Activated naive CD8-positive, alpha-beta T cell (primary cell): ENCODE measurements around the gene PRSS50.

Source experiments
- H3K27ac Mint-ChIP-seq: one replicate; pipeline ENCODE4 v1.8.0; 2021; ENCODE audit warnings: mixed read lengths
- H3K27me3 Mint-ChIP-seq: one replicate; pipeline ENCODE4 v1.8.0; 2021; ENCODE audit warnings: mixed read lengths
- H3K36me3 Mint-ChIP-seq: one replicate; pipeline ENCODE4 v1.8.0; 2021; ENCODE audit warnings: mixed read lengths
- H3K4me1 Mint-ChIP-seq: one replicate; pipeline ENCODE4 v1.8.0; 2021; ENCODE audit warnings: low read depth, mixed read lengths
- H3K4me3 Mint-ChIP-seq: one replicate; pipeline ENCODE4 v1.8.0; 2021; ENCODE audit warnings: mild to moderate bottlenecking, mixed read lengths
- H3K9me3 Mint-ChIP-seq: one replicate; pipeline ENCODE4 v1.8.0; 2021; ENCODE audit warnings: low read depth, mixed read lengths

PRSS50 gene

DNA sequence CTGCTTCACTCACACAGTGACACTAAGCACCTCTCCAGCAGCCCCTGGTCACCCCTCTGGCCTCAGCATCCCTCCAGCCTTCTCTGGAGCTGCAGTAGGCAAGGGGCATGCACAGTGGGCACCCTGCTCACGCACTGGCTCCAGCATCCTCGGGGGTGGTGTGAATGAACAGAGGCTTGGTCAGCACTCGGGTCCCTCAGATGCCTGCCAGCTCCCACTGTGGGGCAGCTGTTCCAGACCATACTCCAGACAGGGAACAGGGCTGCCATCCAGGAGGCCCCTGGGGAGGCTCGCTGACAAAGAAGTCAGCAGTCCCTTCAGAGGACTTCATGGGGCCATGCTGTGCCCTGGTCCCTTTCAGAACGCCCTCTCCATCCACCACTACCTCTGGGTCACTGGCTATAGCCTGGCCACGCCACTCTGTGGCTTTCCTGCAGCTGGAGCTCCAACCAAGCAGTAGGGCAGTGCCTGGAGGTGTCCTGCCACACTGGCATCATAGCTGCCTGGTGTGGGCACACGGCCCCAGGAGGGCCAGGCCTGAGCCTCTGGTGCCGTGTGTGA, 50.5 kb downstream of the PRSS50 start:
- H3K27me3 Mint-ChIP-seq = no peaks in the 10 kb centered on the region
- H3K4me1 Mint-ChIP-seq = no peaks in the 10 kb centered on the region
- H3K36me3 Mint-ChIP-seq = no peaks in the 10 kb centered on the region
- H3K9me3 Mint-ChIP-seq = no peaks in the 10 kb centered on the region
- no peak overlapping the region for H3K27ac Mint-ChIP-seq
- no peak overlapping the region for H3K4me3 Mint-ChIP-seq

GRCh38 chr3:46666453-46666845, 51.2 kb downstream of the PRSS50 start:
- Mint-ChIP-seq H3K27me3 (no peaks in the 10 kb centered on the region), H3K9me3 (no peaks in the 10 kb centered on the region), H3K4me1 (no peaks in the 10 kb centered on the region), H3K36me3 (no peaks in the 10 kb centered on the region), H3K4me3 (no peak overlapping the region), H3K27ac (no peak overlapping the region)

DNA sequence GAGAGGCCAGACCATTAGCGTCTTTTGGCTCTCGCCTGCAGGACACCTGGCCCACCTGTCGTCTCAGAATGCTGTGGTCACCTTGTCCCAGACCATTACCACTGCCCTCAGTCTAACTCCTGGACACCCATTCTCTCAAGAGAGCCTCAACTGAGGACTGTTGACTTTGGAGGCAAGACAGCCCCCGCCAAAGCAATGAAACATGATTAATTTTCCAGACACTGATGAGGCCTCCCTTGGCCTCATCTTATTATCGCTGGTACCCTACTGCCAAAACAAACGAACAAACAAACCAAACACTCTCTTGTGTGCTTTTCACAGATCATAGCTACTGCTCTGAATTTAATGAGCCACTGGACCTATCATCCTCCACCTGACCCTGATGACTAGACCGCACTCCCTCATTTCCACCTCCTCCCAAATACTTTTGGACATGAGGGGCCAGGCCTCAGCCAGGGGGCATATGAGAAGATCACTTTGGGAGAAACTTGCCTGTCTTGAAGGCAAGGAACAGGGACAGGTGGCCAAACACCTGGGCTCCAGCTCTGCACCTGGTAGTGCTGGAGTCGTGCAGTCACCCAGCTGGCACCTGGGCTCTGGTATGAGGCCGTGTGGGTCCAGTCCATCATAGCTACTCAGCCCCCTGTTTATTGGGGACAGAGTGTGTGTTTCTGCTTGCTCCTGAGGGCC, 51.8 kb downstream of the PRSS50 start:
- H3K27me3 Mint-ChIP-seq = no peaks in the 10 kb centered on the region
- no peaks in the 10 kb centered on the region for H3K9me3 Mint-ChIP-seq
- no peaks in the 10 kb centered on the region for H3K36me3 Mint-ChIP-seq
- H3K4me1 Mint-ChIP-seq = no peaks in the 10 kb centered on the region
- no peak overlapping the region for H3K4me3 Mint-ChIP-seq
- H3K27ac Mint-ChIP-seq = no peak overlapping the region

DNA sequence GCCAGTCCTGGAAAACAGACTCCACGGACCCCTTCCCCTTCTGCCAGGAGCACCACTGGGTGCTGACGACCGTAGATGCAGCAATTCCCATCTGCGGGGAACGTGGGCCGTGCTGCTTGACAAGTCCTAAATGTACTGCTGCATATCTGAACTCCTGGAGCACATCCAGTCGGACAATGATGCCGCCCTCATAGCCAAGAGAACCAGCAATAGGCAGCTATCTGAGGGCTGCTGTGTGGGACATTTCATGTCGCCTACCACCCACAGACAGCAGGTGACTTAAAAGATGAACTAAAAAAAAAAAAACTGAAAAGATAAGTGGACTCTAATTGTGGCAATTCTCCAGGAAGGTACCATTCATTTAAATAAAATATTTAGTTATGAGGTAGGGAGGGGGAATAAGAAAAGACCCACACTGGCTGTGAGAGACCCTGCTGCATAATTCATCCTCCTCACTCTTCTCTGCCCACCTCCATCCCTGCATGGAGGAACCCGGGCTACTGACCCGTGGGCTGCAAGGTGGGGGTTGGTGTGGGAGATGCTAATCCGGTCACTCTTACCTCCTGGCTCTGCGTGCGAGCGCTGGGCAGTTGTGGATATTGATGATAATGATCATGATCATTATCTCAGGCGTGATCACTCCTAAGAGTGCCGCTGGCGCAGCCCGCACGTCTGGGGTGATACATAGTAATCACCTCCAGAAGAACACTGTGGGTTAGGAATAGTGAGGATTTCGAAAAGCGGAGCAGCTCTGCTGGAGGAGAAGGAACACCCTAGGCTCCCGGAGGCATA, 52.5 kb downstream of the PRSS50 start:
- Mint-ChIP-seq H3K27ac (no peak overlapping the region), H3K4me1 (no peaks in the 10 kb centered on the region), H3K27me3 (no peaks in the 10 kb centered on the region), H3K9me3 (no peaks in the 10 kb centered on the region), H3K36me3 (no peaks in the 10 kb centered on the region), H3K4me3 (no peak overlapping the region)

DNA sequence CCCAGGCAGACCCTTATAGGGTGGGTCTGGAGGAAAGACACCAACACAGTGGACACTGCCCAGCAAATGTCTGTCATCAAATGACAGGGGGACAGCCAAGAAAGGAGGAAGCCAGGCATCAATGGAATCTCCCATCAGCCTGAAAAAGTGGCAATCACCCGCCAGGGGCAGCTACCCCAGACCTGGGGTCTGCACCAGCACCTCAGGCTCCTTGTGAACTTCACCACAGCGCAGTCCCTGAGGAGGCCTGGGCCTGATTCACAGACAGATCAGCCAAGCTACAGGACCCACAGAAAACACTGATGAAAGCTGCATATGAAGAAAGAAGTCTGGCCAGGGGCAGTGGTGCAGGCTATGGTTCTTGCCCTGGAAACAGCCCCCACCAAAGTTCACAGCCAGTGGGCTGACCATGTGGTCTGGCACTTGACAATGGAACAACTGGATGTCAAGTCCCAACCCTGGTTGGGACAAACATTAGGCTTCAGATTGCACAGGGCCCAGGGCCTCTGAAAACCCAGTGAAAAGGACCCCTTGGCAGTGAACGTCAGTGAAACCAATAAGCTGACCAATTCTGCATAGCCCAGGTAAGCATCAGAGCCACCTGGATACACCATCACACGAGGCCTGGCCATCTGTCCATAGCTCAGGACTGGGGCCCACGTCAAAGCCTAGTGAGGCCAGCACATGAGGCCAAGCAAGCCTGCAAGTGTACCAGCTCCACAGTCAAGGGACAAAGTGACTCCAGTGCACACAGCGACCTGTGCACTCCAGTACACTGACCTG, 53.3 kb downstream of the PRSS50 start:
- H3K4me1 Mint-ChIP-seq = no peaks in the 10 kb centered on the region
- H3K27me3 Mint-ChIP-seq = no peaks in the 10 kb centered on the region
- no peak overlapping the region for H3K27ac Mint-ChIP-seq
- no peak overlapping the region for H3K4me3 Mint-ChIP-seq
- no peaks in the 10 kb centered on the region for H3K36me3 Mint-ChIP-seq
- H3K9me3 Mint-ChIP-seq = no peaks in the 10 kb centered on the region

- Mint-ChIP-seq H3K36me3 (no peaks in the 10 kb centered on the region), H3K9me3 (no peaks in the 10 kb centered on the region), H3K4me3 (no peak overlapping the region), H3K27me3 (no peaks in the 10 kb centered on the region), H3K27ac (no peak overlapping the region), H3K4me1 (no peaks in the 10 kb centered on the region)
These were observed 54.0 kb downstream of the PRSS50 start for GRCh38 chr3:46663591-46664135.

DNA sequence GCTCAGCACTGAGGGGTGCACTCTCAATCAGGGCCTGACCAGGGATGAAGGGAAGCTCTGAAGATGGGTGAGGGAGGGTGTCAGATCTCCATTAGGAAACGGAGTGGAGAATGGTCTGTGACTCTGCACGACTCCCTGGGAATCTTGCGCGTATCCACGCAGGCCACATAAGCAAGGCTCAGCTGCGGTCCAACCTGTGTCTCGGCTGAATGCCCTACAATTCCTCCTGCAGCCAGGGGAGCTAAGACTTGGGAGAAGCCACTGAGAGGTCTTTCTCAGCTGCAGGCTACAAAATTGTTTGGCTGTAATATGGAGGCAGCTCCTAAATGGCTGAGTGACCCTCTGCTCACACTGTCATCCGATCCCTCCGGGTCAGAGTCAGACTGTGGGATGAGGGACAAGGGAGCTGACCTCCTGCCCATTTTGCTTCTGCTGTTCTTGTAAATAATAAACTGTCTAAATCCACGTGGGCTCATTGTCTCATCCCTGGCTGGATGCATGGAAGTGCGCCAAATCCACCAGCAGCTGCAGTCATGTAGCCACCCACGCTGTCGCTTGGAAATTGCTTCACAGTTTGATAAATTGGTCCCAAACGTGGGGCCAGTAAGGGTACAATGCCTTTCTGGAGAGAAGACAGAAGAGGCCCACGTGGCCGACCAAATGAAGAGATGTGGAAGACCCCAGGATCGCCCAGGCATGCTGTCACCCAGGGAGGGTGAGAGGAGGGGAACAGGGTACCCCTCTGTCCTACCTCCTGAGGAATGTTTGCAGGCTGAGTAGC, 54.7 kb downstream of the PRSS50 start:
- H3K36me3 Mint-ChIP-seq = no peaks in the 10 kb centered on the region
- H3K27me3 Mint-ChIP-seq = no peaks in the 10 kb centered on the region
- no peaks in the 10 kb centered on the region for H3K4me1 Mint-ChIP-seq

More for the DNA sequence above, 54.7 kb downstream of the PRSS50 start:
- Mint-ChIP-seq H3K4me3 (no peak overlapping the region), H3K27ac (no peak overlapping the region), H3K9me3 (no peaks in the 10 kb centered on the region)
